Natural killer cell (primary cell): ENCODE data around the gene CES4A. TPM values are rescaled to one million over a fixed set of nuclear protein-coding genes. Genes with fewer than 3 reads are reported as not detected.
A peak's percentile ranks its signal among the peaks of the same experiment; 100 is the strongest.
"Not testable (repeated sequence)": the region's sequence is repeated elsewhere in the genome, so short reads cannot be mapped to it uniquely, and the experiment has no call there.

Experiments
- ATAC-seq, 3 donors: fragments of 150-1000 bp in 2 of 3; fragments of 200-7000 bp in 1 of 3; cut with Tn5 transposase; 1 replicate in 1 of 3; 2 replicates in 2 of 3; pipeline ENCODE4 v1.10.0; 2021; ENCODE audit warnings: mild to moderate bottlenecking in 2 of 3, moderate library complexity in 2 of 3
- DNase-seq, 2 donors: peaks; one replicate each; pipeline versions ENCODE4 v3.0.0 to v3.0.0-alpha.2; 2013 to 2021; ENCODE audit warnings: mixed read lengths in 1 of 2
- H3K27ac ChIP-seq: one replicate; pipeline ENCODE4 v1.5.1; 2013; ENCODE audit warnings: mild to moderate bottlenecking, low read length
- H3K27me3 ChIP-seq: one replicate; pipeline ENCODE4 v1.6.1; 2013; ENCODE audit warnings: low read length; ENCODE audit not compliant: control insufficient read depth, insufficient read depth
- H3K36me3 ChIP-seq: one replicate; pipeline ENCODE4 v1.6.1; 2013; ENCODE audit warnings: low read length; ENCODE audit not compliant: control insufficient read depth, insufficient read depth
- H3K4me1 ChIP-seq: one replicate; pipeline ENCODE4 v1.6.1; 2013; ENCODE audit warnings: low read length; ENCODE audit not compliant: control insufficient read depth, insufficient read depth
- H3K4me3 ChIP-seq: one replicate; pipeline ENCODE4 v1.5.1; 2013; ENCODE audit warnings: low read length
- H3K9me3 ChIP-seq: one replicate; pipeline ENCODE4 v1.6.1; 2013; ENCODE audit warnings: low read length; ENCODE audit not compliant: control insufficient read depth, insufficient read depth
- H3K27ac Mint-ChIP-seq, 2 donors: one replicate each; pipeline ENCODE4 v1.8.0; 2022; ENCODE audit warnings: mild to moderate bottlenecking in 2 of 2, mixed read lengths in 2 of 2, moderate library complexity in 1 of 2
- H3K27me3 Mint-ChIP-seq, 2 donors: one replicate each; pipeline ENCODE4 v1.8.0; 2022; ENCODE audit warnings: low read depth in 2 of 2, mixed read lengths in 2 of 2
- H3K36me3 Mint-ChIP-seq: one replicate; pipeline ENCODE4 v1.8.0; 2022; ENCODE audit warnings: mixed read lengths
- H3K4me1 Mint-ChIP-seq, 2 donors: one replicate each; pipeline ENCODE4 v1.8.0; 2022; ENCODE audit warnings: mixed read lengths in 2 of 2
- H3K4me3 Mint-ChIP-seq: one replicate; pipeline ENCODE4 v1.8.0; 2022; ENCODE audit warnings: mild to moderate bottlenecking, moderate library complexity, mixed read lengths
- H3K9me3 Mint-ChIP-seq, 2 donors: one replicate each; pipeline ENCODE4 v1.8.0; 2022; ENCODE audit warnings: mixed read lengths in 2 of 2
- CTCF ChIP-seq: fragments of 200-600 bp; IDR thresholded peaks from one replicate; pipeline ENCODE4 v1.8.0; 2022; ENCODE audit warnings: antibody characterized with exemption
- WGBS: methylation state at CpG from one replicate; pipeline ENCODE4 v1.1.7; 2013; ENCODE audit warnings: missing lambda C conversion rate; ENCODE audit not compliant: insufficient coverage; 5-methylcytosine and 5-hydroxymethylcytosine counted together
- intact Hi-C: fragments of 100-400 bp; cut with micrococcal nuclease; formaldehyde crosslinking; loops from one replicate; pipeline ENCODE4 v1.14.2; 2022
- total RNA-seq, 4 donors: library from RNA; stranded (reverse); fragments of 120-200 nt in 1 of 4; gene quantifications; one replicate each; pipeline versions ENCODE4 v1.2.3 to v1.2.4, GENCODE V29; 2013 to 2022

The CES4A gene
- total RNA-seq, 3 donors from 2014 or later (not counting 1 experiment from before 2014, with no cell fraction given), result 7.5 to 9.0 (median 8.8) TPM

DNA sequence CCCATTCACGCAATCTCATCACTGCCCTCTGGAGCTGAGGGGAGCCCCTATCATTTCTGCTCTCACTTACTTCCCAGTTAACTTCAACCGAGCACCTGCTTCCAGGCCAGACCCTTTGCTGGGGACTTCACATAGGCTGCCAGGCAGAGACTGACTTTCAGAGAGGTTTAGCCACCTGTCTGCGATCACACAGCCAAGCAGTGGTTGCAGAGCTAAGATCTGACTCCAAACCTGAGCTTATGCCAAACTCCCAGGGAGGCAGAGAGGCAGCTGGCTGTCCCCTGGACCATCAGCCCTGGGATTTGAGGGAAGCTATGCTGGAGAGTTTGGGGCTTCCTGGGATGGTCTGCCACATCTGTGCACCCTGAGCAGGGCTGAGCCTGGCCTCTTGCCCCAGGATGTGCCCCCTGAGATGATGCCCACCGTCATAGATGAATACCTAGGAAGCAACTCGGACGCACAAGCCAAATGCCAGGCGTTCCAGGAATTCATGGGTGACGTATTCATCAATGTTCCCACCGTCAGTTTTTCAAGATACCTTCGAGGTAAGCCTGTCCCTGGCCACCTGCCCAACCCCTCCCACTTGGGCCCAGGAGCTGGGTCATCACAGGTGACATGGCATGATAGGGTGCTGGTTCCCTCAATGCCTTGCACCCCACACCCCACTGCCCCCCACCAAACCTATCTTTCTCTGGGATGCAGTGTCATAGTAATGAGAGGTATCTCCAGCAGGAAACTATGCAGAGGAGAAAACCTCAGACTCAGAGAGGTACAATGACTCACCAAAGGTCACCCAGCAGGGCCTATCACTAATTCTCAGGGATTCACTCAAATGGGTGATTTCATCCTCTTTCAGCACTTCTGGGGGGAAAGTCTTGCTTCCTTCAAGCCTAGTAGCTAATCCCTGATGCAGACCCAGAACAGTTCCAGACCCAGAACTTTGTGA, 17.3 kb upstream of the CES4A start:
- no peak overlapping the region for H3K4me3 Mint-ChIP-seq
- intact Hi-C loops, result no loop called here
- H3K9me3 Mint-ChIP-seq, result no peaks in the 10 kb centered on the region
- Histone ChIP-seq H3K4me3 (no peak overlapping the region), H3K27ac (no peak overlapping the region), H3K9me3 (no peaks in the 10 kb centered on the region), H3K27me3 (no peaks in the 10 kb centered on the region), H3K36me3 (no peaks in the 10 kb centered on the region), H3K4me1 (no peaks in the 10 kb centered on the region)
- no peak for TF ChIP-seq CTCF
- no peak overlapping the region for H3K27ac Mint-ChIP-seq
- H3K4me1 Mint-ChIP-seq, result no peaks in the 10 kb centered on the region
- no peak for DNase-seq
- WGBS, result 84% methylated on average over 10 of the region's 10 CpGs
- H3K36me3 Mint-ChIP-seq, result no peaks in the 10 kb centered on the region
- no peak for ATAC-seq
- no peaks in the 10 kb centered on the region for H3K27me3 Mint-ChIP-seq

- no peak for ATAC-seq
- Mint-ChIP-seq H3K4me3 (no peak overlapping the region), H3K36me3 (no peaks in the 10 kb centered on the region), H3K27me3 (no peaks in the 10 kb centered on the region), H3K4me1 (no peaks in the 10 kb centered on the region), H3K9me3 (no peaks in the 10 kb centered on the region), H3K27ac (no peak overlapping the region)
- DNase-seq, result no peak
- no peak overlapping the region for H3K27ac ChIP-seq
- no peaks in the 10 kb centered on the region for H3K4me1 ChIP-seq
- WGBS, result 92% methylated on average over 9 of the region's 9 CpGs
- intact Hi-C loops, result no loop called here
- H3K9me3 ChIP-seq, result no peaks in the 10 kb centered on the region
- H3K27me3 ChIP-seq, result no peaks in the 10 kb centered on the region
- TF ChIP-seq CTCF, result no peak
- no peak overlapping the region for H3K4me3 ChIP-seq
- H3K36me3 ChIP-seq, result no peaks in the 10 kb centered on the region
Measured at GRCh38 chr16:66972983-66973382, 15.4 kb upstream of the CES4A start.

DNA sequence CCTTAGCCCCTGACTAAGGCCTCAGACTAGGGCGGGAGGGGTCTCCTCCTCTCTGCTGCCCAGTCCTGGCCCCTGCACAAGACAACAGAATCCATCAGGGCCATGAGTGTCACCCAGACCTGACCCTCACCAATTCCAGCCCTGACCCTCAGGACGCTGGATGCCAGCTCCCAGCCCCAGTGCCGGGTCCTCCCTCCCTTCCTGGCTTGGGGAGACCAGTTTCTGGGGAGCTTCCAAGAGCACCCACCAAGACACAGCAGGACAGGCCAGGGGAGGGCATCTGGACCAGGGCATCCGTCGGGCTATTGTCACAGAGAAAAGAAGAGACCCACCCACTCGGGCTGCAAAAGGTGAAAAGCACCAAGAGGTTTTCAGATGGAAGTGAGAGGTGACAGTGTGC, 14.7 kb upstream of the CES4A start:
- intact Hi-C loops, result no loop called here

DNA sequence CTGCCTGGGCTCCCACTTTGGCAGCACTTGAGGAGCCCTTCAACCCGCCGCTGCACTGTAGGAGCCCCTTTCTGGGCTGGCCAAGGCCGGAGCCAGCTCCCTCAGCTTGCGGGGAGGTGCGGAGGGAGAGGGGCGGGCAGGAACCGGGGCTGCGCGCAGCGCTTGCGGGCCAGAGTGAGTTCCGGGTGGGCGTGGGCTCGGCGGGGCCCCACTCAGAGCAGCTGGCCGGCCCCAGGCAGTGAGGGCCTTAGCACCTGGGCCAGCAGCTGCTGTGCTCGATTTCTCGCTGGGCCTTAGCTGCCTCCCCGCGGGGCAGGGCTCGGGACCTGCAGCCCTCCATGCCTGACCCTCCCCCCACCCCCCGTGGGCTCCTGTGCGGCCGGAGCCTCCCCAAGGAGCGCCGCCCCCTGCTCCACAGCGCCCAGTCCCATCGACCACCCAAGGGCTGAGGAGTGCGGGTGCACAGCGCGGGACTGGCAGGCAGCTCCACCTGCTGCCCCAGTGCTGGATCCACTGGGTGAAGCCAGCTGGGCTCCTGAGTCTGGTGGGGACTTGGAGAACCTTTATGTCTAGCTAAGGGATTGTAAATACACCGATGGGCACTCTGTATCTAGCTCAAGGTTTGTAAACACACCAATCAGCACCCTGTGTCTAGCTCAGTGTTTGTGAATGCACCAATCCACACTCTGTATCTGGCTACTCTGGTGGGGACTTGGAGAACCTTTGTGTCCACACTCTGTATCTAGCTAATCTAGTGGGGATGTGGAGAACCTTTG, 14.0 kb upstream of the CES4A start:
- H3K27me3 ChIP-seq, H3K36me3 Mint-ChIP-seq, DNase-seq, H3K4me1 ChIP-seq, H3K9me3 Mint-ChIP-seq, H3K4me3 Mint-ChIP-seq, H3K4me3 ChIP-seq, ATAC-seq, H3K27ac ChIP-seq, H3K27me3 Mint-ChIP-seq, H3K9me3 ChIP-seq, H3K4me1 Mint-ChIP-seq, intact Hi-C loops, H3K36me3 ChIP-seq, H3K27ac Mint-ChIP-seq: not testable (repeated sequence)
- 94% methylated on average over 32 of the region's 32 CpGs for WGBS

More for the DNA sequence above, 14.7 kb upstream of the CES4A start:
- H3K27me3 ChIP-seq, result no peaks in the 10 kb centered on the region
- H3K27ac ChIP-seq, result no peak overlapping the region
- H3K27me3 Mint-ChIP-seq, result no peaks in the 10 kb centered on the region
- no peak overlapping the region for H3K27ac Mint-ChIP-seq
- H3K4me3 ChIP-seq, result no peak overlapping the region
- DNase-seq (no peak), ATAC-seq (no peak)
- no peaks in the 10 kb centered on the region for H3K36me3 ChIP-seq
- H3K4me1 Mint-ChIP-seq, result no peaks in the 10 kb centered on the region
- H3K9me3 ChIP-seq, result no peaks in the 10 kb centered on the region
- no peaks in the 10 kb centered on the region for H3K4me1 ChIP-seq
- TF ChIP-seq CTCF, result no peak
- no peaks in the 10 kb centered on the region for H3K9me3 Mint-ChIP-seq
- 88% methylated on average over 6 of the region's 6 CpGs for WGBS
- H3K4me3 Mint-ChIP-seq, result no peak overlapping the region
- no peaks in the 10 kb centered on the region for H3K36me3 Mint-ChIP-seq

GRCh38 chr16:66974932-66975246, 13.5 kb upstream of the CES4A start:
- ATAC-seq, H3K27ac Mint-ChIP-seq, H3K36me3 Mint-ChIP-seq, H3K27me3 Mint-ChIP-seq, H3K4me1 ChIP-seq, H3K9me3 ChIP-seq, H3K27me3 ChIP-seq, H3K36me3 ChIP-seq, intact Hi-C loops, H3K9me3 Mint-ChIP-seq, H3K27ac ChIP-seq, H3K4me3 ChIP-seq, H3K4me1 Mint-ChIP-seq: not testable (repeated sequence)
- DNase-seq, result peak in 1 of 2 donors; percentile 56
- peak overlapping the region; percentile 31 for H3K4me3 Mint-ChIP-seq
- 38% methylated on average over 11 of the region's 11 CpGs for WGBS
